ENCODE measurements around the gene ZNF514. TPM values are rescaled to one million over a fixed set of nuclear protein-coding genes. Genes with fewer than 3 reads are reported as not detected.

Gene ZNF514
- total RNA-seq, 2 donors from 2014 or later: 12.8 to 15.6 TPM

DNA sequence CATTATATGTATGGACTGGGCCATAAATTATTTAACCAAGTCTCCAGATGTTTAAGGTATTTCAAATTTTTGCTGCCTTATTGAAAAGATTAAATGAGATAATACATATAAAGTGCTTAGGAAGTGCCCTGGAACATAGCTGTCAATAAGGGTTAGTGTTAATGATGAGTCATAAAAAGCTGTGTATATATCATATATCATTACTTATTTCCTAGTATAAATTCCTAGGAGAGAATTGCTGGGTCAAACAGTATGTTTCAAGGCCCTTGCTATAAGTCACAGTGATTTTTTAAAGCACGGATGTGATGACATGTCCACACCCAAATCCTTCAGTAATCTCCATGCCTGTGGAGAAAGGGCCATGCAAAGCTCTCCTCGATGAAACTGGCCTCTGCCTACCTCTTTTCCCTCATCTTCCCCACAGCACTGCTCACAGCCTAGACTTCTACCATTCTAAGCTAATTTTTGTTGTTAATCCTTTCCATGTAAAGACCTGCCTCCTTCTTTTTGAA is 14.4 kb upstream of the ZNF514 start:
- intact Hi-C loops (cut with DNase I): no loop called here
- H3K9me3 ChIP-seq: no peaks in the 10 kb centered on the region
- DNase-seq: no peak
- no peaks in the 10 kb centered on the region for H3K4me1 ChIP-seq
- no peaks in the 10 kb centered on the region for H3K27me3 ChIP-seq
- H3K4me3 ChIP-seq: no peak overlapping the region
- H3K27ac ChIP-seq: no peak overlapping the region
- no peaks in the 10 kb centered on the region for H3K36me3 ChIP-seq
- H3K9ac ChIP-seq (ENCODE audit: low read depth in 2 of 2, low read length in 2 of 2): no peak overlapping the region
- no peak for TF ChIP-seq CTCF (IDR thresholded peaks at IDR 0.05)

GRCh38 chr2:95171902-95172301 is 12.3 kb upstream of the ZNF514 start:
- H3K9ac ChIP-seq (ENCODE audit: low read depth in 2 of 2, low read length in 2 of 2): no peak overlapping the region
- no peak for TF ChIP-seq CTCF (IDR thresholded peaks at IDR 0.05)
- no peaks in the 10 kb centered on the region for H3K27me3 ChIP-seq
- H3K36me3 ChIP-seq: no peaks in the 10 kb centered on the region
- no peak overlapping the region for H3K4me3 ChIP-seq
- H3K4me1 ChIP-seq: no peaks in the 10 kb centered on the region
- H3K9me3 ChIP-seq: no peaks in the 10 kb centered on the region
- intact Hi-C loops (cut with DNase I): no loop called here
- no peak overlapping the region for H3K27ac ChIP-seq
- DNase-seq: no peak

DNA sequence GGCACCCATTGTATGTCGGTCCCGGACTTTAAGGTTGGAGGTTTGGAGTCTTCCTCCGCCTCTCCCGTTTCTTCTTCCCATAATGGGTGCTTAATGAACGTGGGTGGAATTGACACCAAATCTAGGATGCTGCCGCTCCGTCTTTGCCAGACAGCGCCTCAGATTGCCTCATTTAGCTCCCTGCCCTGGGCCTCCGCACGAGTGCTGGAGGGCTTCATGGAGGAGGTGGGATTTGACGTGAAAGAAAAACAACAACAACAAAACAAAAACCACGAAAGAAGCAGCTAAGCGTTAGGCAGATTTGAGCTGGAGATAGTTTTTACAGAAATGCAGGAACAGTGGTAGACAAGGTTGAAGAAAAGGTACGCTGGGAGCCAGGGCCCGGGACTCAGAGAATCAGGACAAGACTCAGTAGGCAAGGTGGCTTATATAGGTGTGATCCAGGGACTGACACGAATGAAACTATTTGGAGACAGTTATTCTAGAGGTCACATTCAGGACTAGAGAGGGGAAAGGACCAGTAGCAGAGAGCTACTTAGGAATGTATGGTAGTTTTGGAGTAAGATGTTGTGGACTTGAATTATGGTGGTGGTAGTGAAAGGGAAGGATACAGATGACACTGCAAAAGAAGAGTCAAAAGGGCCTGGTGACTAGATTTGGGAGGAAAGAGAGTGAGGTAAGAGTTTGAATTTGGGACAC is 6.6 kb upstream of the ZNF514 start:
- DNase-seq: no peak
- intact Hi-C loops (cut with DNase I): loop anchor here (5.0 kb wide), 1 partner anchor 41 kb away; the partner anchor contains the start of gene ZNF892
- H3K9ac ChIP-seq (ENCODE audit: low read depth in 2 of 2, low read length in 2 of 2): peak overlapping the region; percentile 56 to 76
- no peaks in the 10 kb centered on the region for H3K9me3 ChIP-seq
- no peaks in the 10 kb centered on the region for H3K36me3 ChIP-seq
- peak overlapping the region; percentile 94 for H3K4me3 ChIP-seq
- H3K27ac ChIP-seq: peak overlapping the region; percentile 89
- peaks cover 7% of the 10 kb centered on the region for H3K4me1 ChIP-seq
- TF ChIP-seq CTCF (IDR thresholded peaks at IDR 0.05): no peak
- no peaks in the 10 kb centered on the region for H3K27me3 ChIP-seq

GRCh38 chr2:95165371-95166064 is 5.9 kb upstream of the ZNF514 start, which contains the start of gene ZNF2:
Gene ZNF2 (plus strand): TSS chr2:95165809. CDS start chr2:95176227, 10,418 bp downstream.
- H3K27ac ChIP-seq: peak within 1 kb of the TSS; percentile 89
- peak; percentile 99 for DNase-seq
- H3K4me1 ChIP-seq: peaks cover 7% of the 10 kb centered on the region
- H3K9ac ChIP-seq (ENCODE audit: low read depth in 2 of 2, low read length in 2 of 2): peak within 1 kb of the TSS; percentile 76 to 78
- H3K4me3 ChIP-seq: peak within 1 kb of the TSS; percentile 94
- no peaks in the 10 kb centered on the region for H3K27me3 ChIP-seq
- no peaks in the 10 kb centered on the region for H3K9me3 ChIP-seq
- no peaks in the 10 kb centered on the region for H3K36me3 ChIP-seq
- intact Hi-C loops (cut with DNase I): loop anchor here (5.0 kb wide), 1 partner anchor 42 kb away; the partner anchor contains the start of gene ZNF892
- TF ChIP-seq CTCF (IDR thresholded peaks at IDR 0.05): no peak

- intact Hi-C loops (cut with DNase I): loop anchor here (5.0 kb wide), 1 partner anchor 42 kb away; the partner anchor contains the start of gene ZNF892
- no peak for DNase-seq
- peak overlapping the region; percentile 89 for H3K27ac ChIP-seq
- no peaks in the 10 kb centered on the region for H3K9me3 ChIP-seq
- H3K4me1 ChIP-seq: peaks cover 7% of the 10 kb centered on the region
- peak overlapping the region; percentile 76 to 78 for H3K9ac ChIP-seq (ENCODE audit: low read depth in 2 of 2, low read length in 2 of 2)
- H3K4me3 ChIP-seq: peak overlapping the region; percentile 94
- H3K27me3 ChIP-seq: no peaks in the 10 kb centered on the region
- no peaks in the 10 kb centered on the region for H3K36me3 ChIP-seq
- TF ChIP-seq CTCF (IDR thresholded peaks at IDR 0.05): no peak
Measured at GRCh38 chr2:95165030-95165370, 5.4 kb upstream of the ZNF514 start.
